HEK293T (cell line): Measurements from ENCODE around the gene TRERF1.

Experiments
- ARNT ChIP-seq: fragments of 450-650 bp; IDR thresholded peaks from 2 replicates; pipeline ENCODE4 v1.6.1; 2017; ENCODE audit warnings: mild to moderate bottlenecking
- ELF4 ChIP-seq: fragments of 450-650 bp; IDR thresholded peaks from 2 replicates; pipeline ENCODE4 v1.6.1; 2017; ENCODE audit warnings: antibody characterized with exemption
- NFRKB ChIP-seq: fragments of 450-650 bp; IDR thresholded peaks from 2 replicates; pipeline ENCODE4 v1.6.1; 2016; ENCODE audit warnings: mild to moderate bottlenecking, moderate library complexity
- TARDBP ChIP-seq: fragments of 450-650 bp; IDR thresholded peaks from 2 replicates; pipeline ENCODE4 v1.6.1; 2016

DNA sequence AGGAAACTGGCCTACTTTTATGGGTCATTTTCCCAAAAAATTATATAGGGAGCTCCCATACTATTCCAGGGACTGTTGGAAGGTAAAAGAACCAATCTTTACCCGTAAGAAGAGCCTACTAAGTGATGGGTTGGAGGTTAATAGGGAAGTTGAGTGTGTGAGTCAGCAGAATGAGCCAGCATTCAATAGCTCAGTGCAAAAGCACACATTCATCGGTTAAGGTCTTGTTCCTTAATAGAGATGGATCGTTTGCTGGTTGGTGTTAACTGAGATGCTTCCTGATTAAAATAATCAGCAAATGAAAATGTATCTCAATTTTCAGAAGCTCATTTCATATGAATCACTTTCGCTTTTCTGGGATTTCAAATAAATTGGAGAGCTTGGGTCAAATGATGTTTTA lies 118.8 kb downstream of the TRERF1 start:
- TF ChIP-seq TARDBP (no peak), ELF4 (no peak), ARNT (no peak), NFRKB (no peak)
